ENCODE measurements around the gene PAPLN.

Gene PAPLN

DNA sequence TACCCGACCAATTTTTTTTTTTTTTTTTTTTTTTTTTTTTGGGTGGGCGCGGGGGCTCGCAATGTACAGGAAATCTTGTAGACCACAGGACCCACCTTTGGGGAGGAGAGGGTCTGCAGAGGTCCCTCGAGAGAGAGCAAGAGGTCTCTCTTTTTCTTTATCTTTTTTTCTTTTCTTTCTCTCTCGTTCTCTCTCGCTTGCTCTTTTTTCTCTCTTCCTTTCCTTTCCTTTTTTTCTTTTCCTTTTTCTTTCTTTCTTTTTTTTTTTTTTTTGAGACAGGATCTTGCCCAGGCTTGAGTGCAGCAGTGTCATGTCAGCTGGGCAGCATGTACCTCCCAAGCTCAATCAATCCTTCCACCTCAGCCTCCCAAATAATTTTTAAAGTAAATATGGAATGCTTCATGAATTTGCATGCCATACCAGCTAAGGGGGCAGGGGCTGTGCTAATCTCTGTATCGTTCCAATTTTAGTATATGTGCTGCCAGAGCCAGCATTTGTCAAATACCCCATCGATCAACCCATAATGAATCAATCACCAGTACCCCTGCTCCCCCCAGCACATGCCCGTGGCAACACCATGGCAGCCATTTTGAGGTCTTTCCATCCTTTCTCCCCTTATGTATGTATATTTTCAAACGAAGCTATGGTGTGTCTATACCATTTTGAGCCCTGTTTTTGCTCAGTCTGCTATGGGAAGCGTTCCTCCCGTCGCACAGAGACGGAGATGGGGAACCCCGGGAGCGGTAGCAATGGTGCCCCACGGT lies 9.3 kb downstream of the PAPLN start:
- DNase-seq, result no peak

DNA sequence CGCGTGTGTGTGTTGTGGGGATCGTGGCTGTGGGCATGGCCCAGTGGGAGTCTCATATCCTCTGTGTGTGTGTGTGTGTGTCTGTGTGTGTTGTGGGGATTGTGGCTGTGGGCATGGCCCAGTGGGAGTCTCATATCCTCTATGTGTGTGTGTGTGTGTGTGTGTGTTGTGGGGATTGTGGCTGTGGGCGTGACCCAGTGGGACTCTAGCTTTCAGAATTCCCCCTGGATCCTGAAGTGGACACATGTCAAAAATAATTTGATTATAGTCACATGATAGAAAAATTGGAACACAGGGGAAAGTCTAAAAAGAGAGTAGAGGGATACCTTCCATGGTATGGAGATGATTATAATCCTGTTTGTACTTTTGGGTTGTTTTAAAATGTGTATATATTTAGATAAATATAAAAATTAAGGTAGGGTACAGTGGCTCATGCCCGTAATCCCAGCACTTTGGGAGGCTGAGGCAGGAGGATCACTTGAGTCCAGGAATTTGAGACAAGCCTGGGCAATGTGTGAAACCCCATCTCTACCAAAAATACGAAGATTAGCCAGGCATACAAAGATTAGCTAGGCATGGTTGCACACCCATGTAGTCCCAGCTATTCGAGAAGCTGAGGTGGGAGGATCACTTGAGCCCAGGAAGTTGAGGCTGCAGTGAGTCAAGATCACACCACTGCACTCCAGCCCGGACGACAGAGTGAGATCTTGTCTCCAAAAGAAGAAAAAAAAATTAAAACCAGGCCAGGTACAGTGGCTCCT lies 11.0 kb downstream of the PAPLN start:
- no peak for DNase-seq

- no peak for DNase-seq
Measured at GRCh38 chr14:73249108-73249507, 11.8 kb downstream of the PAPLN start.

- no peak for DNase-seq
Measured at GRCh38 chr14:73249564-73250316, 12.4 kb downstream of the PAPLN start.

DNA sequence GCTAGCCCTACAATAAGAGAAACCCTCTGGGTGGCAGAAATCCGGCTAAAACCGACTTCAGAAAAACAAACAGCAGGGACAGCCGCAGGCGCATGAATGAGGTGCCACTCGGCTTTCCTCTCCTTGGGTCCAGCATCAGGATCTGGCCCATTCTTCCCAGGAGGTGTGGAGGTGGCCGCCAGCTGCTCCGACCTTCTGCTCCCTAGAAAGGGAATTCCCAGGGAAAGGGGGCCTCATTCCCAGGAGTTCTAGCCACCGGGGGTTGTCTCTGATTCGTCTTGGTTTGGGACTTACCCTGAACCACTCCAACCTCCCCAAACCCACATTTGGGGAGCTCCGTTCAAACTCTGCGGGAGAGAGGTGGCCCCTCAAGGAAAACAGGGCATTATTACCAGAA lies 13.0 kb downstream of the PAPLN start:
- no peak for DNase-seq

DNA sequence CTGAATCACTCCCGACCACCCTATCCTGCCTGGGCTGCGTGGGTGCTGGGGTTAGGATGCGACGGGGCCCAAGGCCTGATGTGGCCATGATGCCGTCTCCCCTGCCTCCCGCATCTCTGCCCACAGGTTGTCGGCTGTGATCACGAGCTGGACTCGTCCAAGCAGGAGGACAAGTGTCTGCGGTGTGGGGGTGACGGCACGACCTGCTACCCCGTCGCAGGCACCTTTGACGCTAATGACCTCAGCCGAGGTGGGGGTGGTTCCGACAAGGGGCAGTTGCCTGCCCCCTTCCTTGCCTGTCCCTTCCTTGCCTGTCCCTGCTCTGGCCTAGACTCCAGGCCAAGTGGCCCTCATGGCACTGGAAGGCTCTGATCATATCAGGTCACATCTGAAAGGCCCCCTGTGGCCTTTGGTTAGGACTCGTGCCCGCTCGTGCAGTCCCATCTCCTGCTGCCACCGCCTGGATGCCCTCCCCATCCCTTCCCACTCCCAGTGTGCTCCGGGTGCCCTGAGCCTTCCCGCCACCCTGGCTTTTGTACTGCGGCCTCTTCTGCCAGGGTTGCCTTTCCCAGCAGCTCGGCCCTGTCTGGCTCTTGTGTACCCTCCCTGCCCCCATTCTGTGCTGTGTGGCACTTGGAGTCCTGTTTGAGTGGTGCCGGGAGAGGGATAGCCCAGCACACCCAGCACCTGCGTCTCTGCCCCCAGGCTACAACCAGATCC lies 13.6 kb downstream of the PAPLN start:
- no peak for DNase-seq

GRCh38 chr14:73251516-73252215 lies 14.4 kb downstream of the PAPLN start:
- DNase-seq, result no peak

- DNase-seq, result no peak
Measured at GRCh38 chr14:73252491-73253322, 15.4 kb downstream of the PAPLN start.

GRCh38 chr14:73253323-73253610 lies 16.0 kb downstream of the PAPLN start:
- no peak for DNase-seq

DNA sequence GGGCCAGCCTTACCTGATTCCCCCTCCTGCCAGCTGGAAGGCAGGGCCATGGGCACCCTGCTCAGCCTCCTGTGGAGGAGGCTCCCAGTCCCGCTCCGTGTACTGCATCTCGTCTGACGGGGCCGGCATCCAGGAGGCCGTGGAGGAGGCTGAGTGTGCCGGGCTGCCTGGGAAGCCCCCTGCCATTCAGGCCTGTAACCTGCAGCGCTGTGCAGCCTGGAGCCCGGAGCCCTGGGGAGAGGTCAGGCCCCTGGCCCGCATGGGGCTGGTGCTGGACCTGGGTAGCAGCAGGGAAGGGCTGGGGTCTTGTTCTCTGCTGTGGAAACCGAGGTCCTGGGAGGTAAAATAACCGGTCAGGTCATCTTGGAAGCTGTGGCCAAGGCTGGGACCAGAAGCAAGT lies 16.4 kb downstream of the PAPLN start:
- no peak for DNase-seq

- DNase-seq, result no peak
Measured at GRCh38 chr14:73254247-73255004, 17.1 kb downstream of the PAPLN start.

GRCh38 chr14:73255005-73255400 lies 17.7 kb downstream of the PAPLN start:
- no peak for DNase-seq

DNA sequence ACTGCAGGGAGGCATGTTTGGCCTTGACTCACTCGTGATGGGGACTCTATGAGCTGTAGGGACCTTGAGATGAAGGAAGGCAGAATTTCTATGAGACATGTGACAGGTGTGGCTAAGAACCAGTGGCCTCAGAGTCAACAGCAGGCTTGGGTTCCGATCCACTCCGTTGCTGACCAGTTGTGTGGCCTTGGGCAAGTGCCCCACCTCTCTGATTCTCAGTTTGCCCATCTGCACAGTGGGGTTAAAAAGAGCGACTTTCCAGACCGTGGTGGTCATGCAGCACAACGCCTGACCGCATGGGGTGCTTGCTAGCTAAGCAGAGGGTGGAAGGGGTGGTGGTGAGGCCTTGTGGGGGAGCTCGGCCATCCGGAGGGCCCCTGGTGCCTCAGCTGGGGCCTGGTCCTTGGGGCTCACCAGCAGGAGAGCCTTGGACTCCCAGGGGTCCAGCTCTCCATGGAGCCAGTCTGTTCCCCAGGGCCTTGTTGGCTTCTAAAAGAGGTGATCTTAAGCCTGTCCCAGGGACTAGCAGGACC lies 18.5 kb downstream of the PAPLN start:
- DNase-seq, result no peak

DNA sequence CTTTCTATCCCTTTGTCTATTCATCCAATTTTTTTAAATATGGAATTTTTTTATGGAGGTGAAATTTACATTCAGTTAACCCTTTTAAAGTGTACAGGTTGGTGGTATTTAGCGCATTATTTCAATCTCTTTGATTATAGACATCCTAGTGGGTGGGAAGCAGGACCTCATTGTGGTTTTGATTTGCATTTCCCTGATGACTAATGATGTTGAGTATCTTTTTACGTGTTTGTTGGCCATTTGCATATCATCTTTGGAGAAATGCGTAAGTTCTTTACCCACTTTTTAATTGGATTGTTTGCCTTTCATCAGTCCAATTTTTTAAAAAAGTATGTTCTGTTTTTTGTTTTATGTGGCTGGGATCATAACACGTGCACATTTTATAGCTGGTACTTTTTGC lies 20.8 kb downstream of the PAPLN start:
- no peak for DNase-seq

GRCh38 chr14:73258845-73259611 lies 21.7 kb downstream of the PAPLN start:
- DNase-seq, result no peak

DNA sequence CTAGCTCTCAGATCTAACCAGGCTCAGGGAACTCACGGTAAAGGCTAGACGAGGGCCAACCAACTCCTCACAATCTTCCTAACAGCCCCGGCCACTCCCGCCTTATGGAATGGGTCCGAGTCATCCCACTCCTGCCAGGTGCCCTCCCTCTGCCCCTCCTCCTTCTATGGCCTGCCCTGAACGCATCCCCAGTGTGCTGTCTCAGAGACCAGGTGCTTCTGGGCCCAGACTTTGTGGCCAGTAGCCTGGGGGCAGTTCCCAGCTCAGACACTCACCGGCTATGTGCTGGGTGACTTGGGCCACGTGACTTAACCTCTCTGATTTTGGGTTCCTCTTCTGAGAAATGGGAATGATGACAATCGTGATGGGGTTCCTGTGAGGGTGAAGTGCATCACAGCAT lies 22.5 kb downstream of the PAPLN start:
- no peak for DNase-seq

DNA sequence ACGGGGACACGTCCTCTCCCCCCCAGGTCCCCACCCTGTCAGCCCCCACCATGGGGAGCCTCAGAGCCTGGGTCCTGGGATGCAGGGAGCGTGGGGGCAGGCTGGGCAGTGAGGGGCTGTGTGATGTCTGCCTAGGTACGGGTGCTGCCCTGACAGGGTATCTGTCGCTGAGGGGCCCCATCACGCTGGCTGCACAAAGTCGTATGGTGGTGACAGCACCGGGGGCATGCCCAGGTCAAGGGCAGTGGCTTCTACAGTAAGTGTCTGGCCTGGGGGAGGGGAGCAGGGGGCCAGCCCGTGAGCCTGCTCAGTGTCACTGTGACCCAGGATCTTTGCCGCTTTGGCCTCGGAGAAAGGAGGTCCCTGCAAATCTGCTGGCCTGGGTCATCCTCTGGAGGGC lies 23.3 kb downstream of the PAPLN start:
- DNase-seq, result no peak

- no peak for DNase-seq
Measured at GRCh38 chr14:73261075-73261474, 23.8 kb downstream of the PAPLN start.

DNA sequence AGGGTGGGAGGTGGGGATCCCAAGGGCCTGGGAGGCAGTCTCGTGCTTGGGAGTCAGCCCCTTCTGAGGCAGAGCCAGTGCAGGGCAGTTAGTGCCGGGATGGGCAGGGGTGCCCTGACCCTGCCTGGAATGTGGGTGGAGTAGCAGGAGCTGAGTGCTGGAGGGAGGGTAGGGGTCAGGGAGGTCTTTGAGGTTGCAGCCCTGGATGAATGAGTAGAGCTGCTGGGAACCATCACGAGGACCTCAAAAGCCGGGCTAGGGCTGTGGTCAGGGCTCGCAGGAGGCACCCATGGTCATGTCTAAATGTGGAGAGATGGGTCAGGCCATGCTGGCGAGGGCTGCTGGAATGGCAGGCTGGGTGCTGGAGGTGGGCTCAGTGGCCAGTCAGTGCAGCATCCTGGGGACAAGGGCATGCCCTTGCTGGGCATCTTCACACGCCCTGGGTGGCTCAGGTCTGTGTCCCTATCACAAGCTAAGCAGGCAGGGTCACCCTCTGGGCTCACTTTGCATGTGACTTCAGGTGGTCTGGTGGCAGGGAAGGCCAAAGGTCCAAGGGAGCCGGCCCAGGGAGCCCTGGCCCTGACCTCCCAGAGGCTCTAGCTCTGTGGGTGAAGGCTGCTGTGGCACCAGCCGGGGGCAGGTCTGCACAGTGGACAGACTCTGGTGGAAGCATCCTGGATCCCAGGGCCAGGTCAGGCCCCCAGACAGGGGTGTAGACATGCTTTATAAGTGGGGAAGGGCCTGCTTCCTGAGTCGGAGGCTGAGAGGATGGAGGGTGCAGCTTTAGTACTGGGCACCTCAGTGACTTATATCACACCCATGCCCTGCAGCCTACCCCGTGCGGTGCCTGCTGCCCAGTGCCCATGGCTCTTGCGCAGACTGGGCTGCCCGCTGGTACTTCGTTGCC lies 24.5 kb downstream of the PAPLN start:
- no peak for DNase-seq

Data from cerebellar nuclear complex (tissue), 1 donor.